A673 (cell line): Measurements from ENCODE around the gene FBXW5.

Experiments
- CTCF ChIP-seq: fragments of 300-800, 200-600 bp; sonication (generic); conservative IDR thresholded peaks from 2 replicates; pipeline ENCODE4 v1.5.1; 2017; ENCODE audit warnings: low read depth, mild to moderate bottlenecking, antibody characterized with exemption, low read length, moderate library complexity, mixed read lengths
- EZH2 ChIP-seq: fragments of 200-600 bp; sonication (generic); IDR thresholded peaks from 2 replicates; pipeline ENCODE4 v1.6.1; 2017; ENCODE audit warnings: borderline replicate concordance, low read depth, mild to moderate bottlenecking, mixed read lengths, antibody characterized with exemption, low read length; ENCODE audit not compliant: poor library complexity, severe bottlenecking

GRCh38 chr9:136954270-136955083 is 9.9 kb upstream of the FBXW5 start:
- no peak for TF ChIP-seq EZH2
- no peak for TF ChIP-seq CTCF
